ENCODE measurements around the gene RPAP2.
"Not testable (repeated sequence)": the region's sequence is repeated elsewhere in the genome, so short reads cannot be mapped to it uniquely, and the experiment has no call there.

Gene RPAP2

GRCh38 chr1:92430030-92430429 is 131.2 kb downstream of the RPAP2 start:
- no peak overlapping the region for H3K18ac ChIP-seq (ENCODE audit: low read length)
- H4K8ac ChIP-seq (ENCODE audit: low read depth, low read length), result no peak overlapping the region
- no peaks in the 10 kb centered on the region for H3K4me1 ChIP-seq (ENCODE audit: control insufficient read depth in 2 of 2, insufficient read depth in 1 of 2, low read depth in 1 of 2, low read length in 2 of 2)
- H3K14ac ChIP-seq (ENCODE audit: low read length), result no peak overlapping the region
- H3K9me3 ChIP-seq (replicated peaks in 1 of 2; ENCODE audit: control insufficient read depth in 2 of 2, insufficient read depth in 1 of 2, low read depth in 1 of 2, low read length in 2 of 2), result no peaks in the 10 kb centered on the region
- H2AFZ ChIP-seq (ENCODE audit: low read length), result no peak overlapping the region
- no peak overlapping the region for H2BK5ac ChIP-seq (ENCODE audit: low read length)
- no peak overlapping the region for H3K4ac ChIP-seq (ENCODE audit: low read length)
- H4K91ac ChIP-seq (ENCODE audit: low read depth, low read length, poor library complexity), result no peak overlapping the region
- WGBS, 2 donors (ENCODE audit: extremely low coverage in 2 of 2, insufficient read length in 2 of 2, insufficient replicate concordance in 1 of 2), result no CpG with 5 or more reads among the region's 1 CpG
- no peaks in the 10 kb centered on the region for H3K27me3 ChIP-seq (ENCODE audit: control insufficient read depth in 3 of 3, insufficient read depth in 3 of 3, low read depth in 1 of 3, low read length in 3 of 3)
- H3K27ac ChIP-seq (replicated peaks; ENCODE audit: low read length), result no peak overlapping the region
- no peaks in the 10 kb centered on the region for H3K36me3 ChIP-seq (replicated peaks in 1 of 2; ENCODE audit: control insufficient read depth in 2 of 2, insufficient read depth in 2 of 2, low read length in 2 of 2)
- DNase-seq (ENCODE audit: low spot score), result no peak
- H2BK120ac ChIP-seq (ENCODE audit: low read depth, low read length), result no peak overlapping the region
- H2BK15ac ChIP-seq (ENCODE audit: low read length), result no peak overlapping the region
- no peak overlapping the region for H3K23ac ChIP-seq (ENCODE audit: low read depth, low read length, poor library complexity)
- no peak overlapping the region for H3K4me3 ChIP-seq (ENCODE audit: low read length in 2 of 2)
- no peak overlapping the region for H2BK12ac ChIP-seq (ENCODE audit: low read length)
- no peak overlapping the region for H2AK5ac ChIP-seq (ENCODE audit: low read depth, low read length)
- no peaks in the 10 kb centered on the region for H3K79me1 ChIP-seq (ENCODE audit: low read depth, low read length)
- no peak overlapping the region for H3K4me2 ChIP-seq (ENCODE audit: insufficient read depth, low read length, poor library complexity, severe bottlenecking)
- H3K9ac ChIP-seq (ENCODE audit: low read depth, low read length, poor library complexity), result no peak overlapping the region

DNA sequence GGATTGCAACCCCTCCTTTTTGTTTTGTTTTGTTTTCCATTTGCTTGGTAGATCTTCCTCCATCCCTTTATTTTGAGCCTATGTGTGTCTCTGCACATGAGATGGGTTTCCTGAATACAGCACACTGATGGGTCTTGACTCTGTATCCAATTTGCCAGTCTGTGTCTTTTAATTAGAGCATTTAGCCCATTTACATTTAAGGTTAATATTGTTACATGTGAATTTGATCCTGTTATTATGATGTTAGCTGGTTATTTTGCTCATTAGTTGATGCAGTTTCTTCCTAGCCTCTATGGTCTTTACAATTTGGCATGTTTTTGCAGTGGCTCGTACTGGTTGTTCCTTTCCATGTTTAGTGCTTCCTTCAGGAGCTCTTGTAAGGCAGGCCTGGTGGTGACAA is 135.7 kb downstream of the RPAP2 start:
- H3K79me1 ChIP-seq (ENCODE audit: low read depth, low read length); H2BK120ac ChIP-seq (ENCODE audit: low read depth, low read length); H2BK15ac ChIP-seq (ENCODE audit: low read length); H3K4me1 ChIP-seq (ENCODE audit: control insufficient read depth in 2 of 2, insufficient read depth in 1 of 2, low read depth in 1 of 2, low read length in 2 of 2); H3K36me3 ChIP-seq (replicated peaks in 1 of 2; ENCODE audit: control insufficient read depth in 2 of 2, insufficient read depth in 2 of 2, low read length in 2 of 2); H3K18ac ChIP-seq (ENCODE audit: low read length); H4K8ac ChIP-seq (ENCODE audit: low read depth, low read length); DNase-seq (ENCODE audit: low spot score); H4K91ac ChIP-seq (ENCODE audit: low read depth, low read length, poor library complexity); H3K14ac ChIP-seq (ENCODE audit: low read length); H3K4me2 ChIP-seq (ENCODE audit: insufficient read depth, low read length, poor library complexity, severe bottlenecking); H2AK5ac ChIP-seq (ENCODE audit: low read depth, low read length); H2AFZ ChIP-seq (ENCODE audit: low read length); H3K4ac ChIP-seq (ENCODE audit: low read length); H3K9ac ChIP-seq (ENCODE audit: low read depth, low read length, poor library complexity); H3K9me3 ChIP-seq (replicated peaks in 1 of 2; ENCODE audit: control insufficient read depth in 2 of 2, insufficient read depth in 1 of 2, low read depth in 1 of 2, low read length in 2 of 2); H3K23ac ChIP-seq (ENCODE audit: low read depth, low read length, poor library complexity); H2BK5ac ChIP-seq (ENCODE audit: low read length); H3K4me3 ChIP-seq (ENCODE audit: low read length in 2 of 2); H3K27ac ChIP-seq (replicated peaks; ENCODE audit: low read length); H3K27me3 ChIP-seq (ENCODE audit: control insufficient read depth in 3 of 3, insufficient read depth in 3 of 3, low read depth in 1 of 3, low read length in 3 of 3); H2BK12ac ChIP-seq (ENCODE audit: low read length): not testable (repeated sequence)
- no CpG with 5 or more reads among the region's 1 CpG for WGBS, 2 donors (ENCODE audit: extremely low coverage in 2 of 2, insufficient read length in 2 of 2, insufficient replicate concordance in 1 of 2)

GRCh38 chr1:92439291-92439690 is 140.4 kb downstream of the RPAP2 start:
- H2BK12ac ChIP-seq (ENCODE audit: low read length), result no peak overlapping the region
- H3K9ac ChIP-seq (ENCODE audit: low read depth, low read length, poor library complexity), result no peak overlapping the region
- no peak overlapping the region for H4K8ac ChIP-seq (ENCODE audit: low read depth, low read length)
- no peak overlapping the region for H3K18ac ChIP-seq (ENCODE audit: low read length)
- no peak overlapping the region for H3K14ac ChIP-seq (ENCODE audit: low read length)
- no peak overlapping the region for H3K27ac ChIP-seq (replicated peaks; ENCODE audit: low read length)
- peaks cover 1 to 4% of the 10 kb centered on the region in 2 donors for H3K4me1 ChIP-seq (ENCODE audit: control insufficient read depth in 2 of 2, insufficient read depth in 1 of 2, low read depth in 1 of 2, low read length in 2 of 2)
- H3K4ac ChIP-seq (ENCODE audit: low read length), result no peak overlapping the region
- no peaks in the 10 kb centered on the region for H3K9me3 ChIP-seq (replicated peaks in 1 of 2; ENCODE audit: control insufficient read depth in 2 of 2, insufficient read depth in 1 of 2, low read depth in 1 of 2, low read length in 2 of 2)
- H3K27me3 ChIP-seq (ENCODE audit: control insufficient read depth in 3 of 3, insufficient read depth in 3 of 3, low read depth in 1 of 3, low read length in 3 of 3), result no peaks in the 10 kb centered on the region
- H2BK5ac ChIP-seq (ENCODE audit: low read length), result no peak overlapping the region
- H3K4me2 ChIP-seq (ENCODE audit: insufficient read depth, low read length, poor library complexity, severe bottlenecking), result no peak overlapping the region
- H4K91ac ChIP-seq (ENCODE audit: low read depth, low read length, poor library complexity), result no peak overlapping the region
- H3K4me3 ChIP-seq (ENCODE audit: low read length in 2 of 2), result no peak overlapping the region
- H3K23ac ChIP-seq (ENCODE audit: low read depth, low read length, poor library complexity), result no peak overlapping the region
- no peak overlapping the region for H2AK5ac ChIP-seq (ENCODE audit: low read depth, low read length)
- H2AFZ ChIP-seq (ENCODE audit: low read length), result no peak overlapping the region
- H2BK15ac ChIP-seq (ENCODE audit: low read length), result no peak overlapping the region
- H3K36me3 ChIP-seq (replicated peaks in 1 of 2; ENCODE audit: control insufficient read depth in 2 of 2, insufficient read depth in 2 of 2, low read length in 2 of 2), result no peaks in the 10 kb centered on the region
- H2BK120ac ChIP-seq (ENCODE audit: low read depth, low read length), result no peak overlapping the region
- no peaks in the 10 kb centered on the region for H3K79me1 ChIP-seq (ENCODE audit: low read depth, low read length)
- no CpG with 5 or more reads among the region's 1 CpG for WGBS, 2 donors (ENCODE audit: extremely low coverage in 2 of 2, insufficient read length in 2 of 2, insufficient replicate concordance in 1 of 2)
- no peak for DNase-seq (ENCODE audit: low spot score)

- Histone ChIP-seq H3K4me1 (ENCODE audit: control insufficient read depth in 2 of 2, insufficient read depth in 1 of 2, low read depth in 1 of 2, low read length in 2 of 2) (peaks cover 1 to 4% of the 10 kb centered on the region in 2 donors), H3K23ac (ENCODE audit: low read depth, low read length, poor library complexity) (no peak overlapping the region), H4K91ac (ENCODE audit: low read depth, low read length, poor library complexity) (no peak overlapping the region), H2BK120ac (ENCODE audit: low read depth, low read length) (no peak overlapping the region), H3K36me3 (replicated peaks in 1 of 2; ENCODE audit: control insufficient read depth in 2 of 2, insufficient read depth in 2 of 2, low read length in 2 of 2) (no peaks in the 10 kb centered on the region), H3K79me1 (ENCODE audit: low read depth, low read length) (no peaks in the 10 kb centered on the region), H3K9me3 (replicated peaks in 1 of 2; ENCODE audit: control insufficient read depth in 2 of 2, insufficient read depth in 1 of 2, low read depth in 1 of 2, low read length in 2 of 2) (no peaks in the 10 kb centered on the region), H3K27ac (replicated peaks; ENCODE audit: low read length) (no peak overlapping the region), H3K27me3 (ENCODE audit: control insufficient read depth in 3 of 3, insufficient read depth in 3 of 3, low read depth in 1 of 3, low read length in 3 of 3) (no peaks in the 10 kb centered on the region), H2AK5ac (ENCODE audit: low read depth, low read length) (no peak overlapping the region), H2BK5ac (ENCODE audit: low read length) (no peak overlapping the region), H4K8ac (ENCODE audit: low read depth, low read length) (no peak overlapping the region), H3K18ac (ENCODE audit: low read length) (no peak overlapping the region), H2AFZ (ENCODE audit: low read length) (no peak overlapping the region), H2BK12ac (ENCODE audit: low read length) (no peak overlapping the region), H3K4me3 (ENCODE audit: low read length in 2 of 2) (no peak overlapping the region), H3K4ac (ENCODE audit: low read length) (no peak overlapping the region), H3K9ac (ENCODE audit: low read depth, low read length, poor library complexity) (no peak overlapping the region), H3K14ac (ENCODE audit: low read length) (no peak overlapping the region), H2BK15ac (ENCODE audit: low read length) (no peak overlapping the region), H3K4me2 (ENCODE audit: insufficient read depth, low read length, poor library complexity, severe bottlenecking) (no peak overlapping the region)
- no peak for DNase-seq (ENCODE audit: low spot score)
- no CpG with 5 or more reads among the region's 9 CpGs for WGBS, 2 donors (ENCODE audit: extremely low coverage in 2 of 2, insufficient read length in 2 of 2, insufficient replicate concordance in 1 of 2)
Measured at GRCh38 chr1:92441316-92441696, 142.4 kb downstream of the RPAP2 start.

Measured in neuronal stem cell (in vitro differentiated cells).